GM19372 (cell line): ENCODE measurements around the gene FBXW10.
A peak's percentile ranks its signal among the peaks of the same experiment; 100 is the strongest.
"Not testable (repeated sequence)": the region's sequence is repeated elsewhere in the genome, so short reads cannot be mapped to it uniquely, and the experiment has no call there.

Experiments used
- ATAC-seq: cut with Tn5 transposase; IDR thresholded peaks from one replicate; pipeline ENCODE4 v1.9.1; 2021; ENCODE audit warnings: mild to moderate bottlenecking, low read depth, moderate library complexity; ENCODE audit not compliant: unreplicated experiment

FBXW10 gene

GRCh38 chr17:18750242-18750641, 6.4 kb downstream of the FBXW10 start:
- ATAC-seq = not testable (repeated sequence)

DNA sequence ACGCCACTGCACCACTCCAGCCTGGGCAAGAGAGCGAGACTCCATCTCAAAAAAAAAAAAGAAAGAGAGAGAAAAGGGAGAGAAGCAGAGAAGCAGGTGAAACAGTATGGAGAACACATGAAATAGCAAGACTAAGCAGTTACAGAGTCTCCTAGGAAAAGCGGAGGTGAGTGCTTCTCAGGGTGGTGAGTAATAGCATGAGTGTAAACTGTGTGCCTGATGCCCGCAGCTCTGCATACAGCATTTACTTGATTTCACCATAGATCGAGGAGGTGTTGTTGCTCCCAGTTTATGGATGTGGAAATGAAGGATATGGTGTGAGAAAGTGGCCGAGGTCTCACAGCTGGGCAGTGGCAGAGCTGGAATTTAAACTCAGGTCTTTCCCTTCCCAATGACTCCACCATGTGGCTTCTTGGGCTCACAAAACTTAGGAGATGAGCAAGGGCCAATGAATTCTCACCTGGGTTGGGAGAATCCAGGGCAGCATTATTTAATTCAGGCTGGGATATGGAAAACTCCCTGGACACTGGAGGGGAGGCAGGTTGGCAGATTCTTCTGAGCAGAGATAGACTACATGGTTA, 10.1 kb downstream of the FBXW10 start:
- not testable (repeated sequence) for ATAC-seq

GRCh38 chr17:18755969-18756368, 12.1 kb downstream of the FBXW10 start:
- not testable (repeated sequence) for ATAC-seq

DNA sequence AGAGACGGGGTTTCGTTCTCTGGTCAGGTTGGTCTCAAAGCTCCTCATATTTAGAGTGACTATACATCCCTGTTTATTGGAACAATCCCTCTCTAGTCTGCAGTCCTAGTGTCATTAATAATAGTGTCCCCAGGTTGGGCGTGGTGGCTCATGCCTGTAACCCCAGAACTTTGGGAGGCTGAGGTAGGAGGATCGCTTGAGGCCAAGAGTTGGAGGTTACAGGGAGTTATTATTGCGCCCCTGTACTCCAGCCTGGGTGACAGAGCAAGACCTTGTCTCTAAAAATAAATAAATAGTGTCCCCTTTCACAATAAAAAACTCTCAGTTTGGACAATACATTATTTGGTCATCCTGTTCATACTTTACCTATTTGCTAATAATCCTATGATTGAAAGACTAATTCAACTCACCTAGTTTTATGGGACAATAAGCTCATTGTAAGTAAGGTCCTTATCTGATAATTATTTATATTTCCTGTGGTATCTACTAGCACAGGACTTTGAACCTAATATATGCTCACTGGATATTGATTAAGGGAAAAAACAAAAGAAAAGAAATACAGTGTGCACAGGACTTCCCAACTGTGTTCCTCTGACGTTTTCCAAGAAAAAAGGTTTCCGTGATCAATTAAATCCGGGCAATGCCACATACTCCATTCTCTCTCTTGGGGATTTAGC, 13.7 kb downstream of the FBXW10 start:
- not testable (repeated sequence) for ATAC-seq

DNA sequence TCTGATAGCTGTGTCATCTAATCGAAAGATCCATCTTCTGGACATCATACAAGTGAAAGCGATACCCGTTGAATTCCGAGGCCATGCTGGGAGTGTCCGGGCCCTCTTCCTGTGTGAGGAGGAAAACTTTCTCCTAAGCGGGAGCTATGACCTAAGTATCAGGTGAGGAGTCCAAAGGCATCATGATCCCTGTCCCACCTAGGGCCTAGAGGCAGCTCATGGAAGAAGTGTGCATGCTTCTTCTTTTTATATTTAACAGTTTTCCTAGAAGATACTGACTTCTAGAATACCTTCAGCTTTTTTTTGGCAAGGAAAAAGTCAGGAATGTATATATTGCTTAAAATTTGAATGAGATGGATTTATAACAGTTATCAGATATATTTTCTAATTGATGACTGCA, 14.5 kb downstream of the FBXW10 start:
- ATAC-seq = not testable (repeated sequence)

DNA sequence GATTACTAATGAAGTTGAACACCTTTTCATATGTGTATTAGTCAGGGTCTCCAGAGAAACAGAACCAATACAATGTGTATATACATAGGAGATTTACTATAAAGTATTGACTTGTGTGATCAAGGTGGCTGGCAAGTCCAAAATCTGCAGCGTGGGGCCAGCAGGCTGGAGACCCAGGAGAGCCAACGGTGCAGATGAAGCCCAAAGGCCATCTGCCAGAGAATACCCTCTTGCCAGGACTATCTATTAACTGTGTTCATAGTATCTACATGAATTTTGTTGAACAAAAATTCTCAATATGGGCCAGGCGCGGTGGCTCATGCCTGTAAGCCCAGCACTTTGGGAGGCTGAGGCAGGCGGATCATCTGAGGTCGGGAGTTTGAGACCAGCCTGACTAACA, 16.4 kb downstream of the FBXW10 start:
- ATAC-seq = not testable (repeated sequence)

GRCh38 chr17:18770572-18770971, 26.7 kb downstream of the FBXW10 start:
- not testable (repeated sequence) for ATAC-seq

GRCh38 chr17:18771066-18771465, 27.2 kb downstream of the FBXW10 start:
- not testable (repeated sequence) for ATAC-seq

GRCh38 chr17:18772471-18772870, 28.6 kb downstream of the FBXW10 start:
- ATAC-seq = no peak

DNA sequence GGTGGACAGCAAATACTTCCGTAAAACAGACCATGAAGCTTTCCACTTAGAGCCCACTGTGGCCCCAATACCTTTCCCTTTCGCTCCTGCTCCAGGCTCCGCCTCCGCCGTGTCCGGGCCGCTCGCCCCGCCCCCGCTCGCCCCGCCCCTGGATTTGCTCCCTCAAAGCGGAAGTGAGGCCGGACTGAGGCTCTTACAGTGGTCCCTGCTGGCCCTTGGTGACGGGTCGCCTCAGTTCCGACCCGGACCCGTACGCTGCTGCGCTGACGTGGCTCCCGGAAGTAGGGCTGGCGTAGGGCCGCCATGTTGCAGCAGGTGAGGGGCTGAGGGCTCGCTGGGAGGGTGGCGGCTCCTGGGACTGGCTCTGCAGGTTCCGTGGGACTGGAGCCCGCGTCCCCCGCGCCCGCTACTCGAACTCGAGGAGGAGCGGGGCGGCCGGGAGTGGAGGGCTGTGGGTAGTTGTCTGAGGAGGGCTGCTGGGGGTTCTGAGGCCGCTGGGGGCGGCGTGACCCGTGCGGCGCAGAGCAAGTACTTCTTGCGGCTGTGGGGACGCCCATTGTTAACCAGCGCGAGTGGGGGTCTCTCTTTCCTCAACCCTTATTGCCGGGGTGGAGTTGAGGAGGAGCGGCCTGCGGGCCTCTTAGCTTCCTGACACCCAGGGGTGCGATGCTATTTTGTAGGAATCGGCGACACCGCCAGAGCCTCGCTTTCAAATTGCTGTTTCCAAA, 37.3 kb downstream of the FBXW10 start, which contains the start of gene TVP23B:
TVP23B (plus strand) TSS at position 193 of the 728 bp plus-strand sequence; CDS start at position 304, 111 bp downstream.
- peak; percentile 98 for ATAC-seq

- ATAC-seq = not testable (repeated sequence)
Measured at GRCh38 chr17:18781805-18782204, 38.0 kb downstream of the FBXW10 start.

DNA sequence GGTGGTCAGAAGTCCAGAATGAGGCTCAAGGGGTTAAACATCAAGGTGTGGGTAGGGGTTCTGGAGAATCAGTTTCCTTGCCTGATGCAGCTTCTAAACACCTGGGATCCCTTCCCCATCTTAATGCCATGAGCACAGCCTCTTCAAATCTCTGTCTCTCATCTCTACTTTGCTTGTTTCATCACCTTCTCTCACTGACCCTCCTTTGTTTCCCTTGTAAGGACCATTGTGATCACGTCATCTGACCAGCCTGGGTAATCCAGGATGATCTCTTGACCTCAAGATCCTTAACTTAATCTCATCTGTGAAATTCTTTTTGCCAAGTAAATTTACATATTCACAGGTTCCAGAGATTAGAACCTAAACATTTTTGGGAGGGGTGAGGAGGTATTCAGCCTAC, 42.1 kb downstream of the FBXW10 start:
- ATAC-seq = not testable (repeated sequence)

DNA sequence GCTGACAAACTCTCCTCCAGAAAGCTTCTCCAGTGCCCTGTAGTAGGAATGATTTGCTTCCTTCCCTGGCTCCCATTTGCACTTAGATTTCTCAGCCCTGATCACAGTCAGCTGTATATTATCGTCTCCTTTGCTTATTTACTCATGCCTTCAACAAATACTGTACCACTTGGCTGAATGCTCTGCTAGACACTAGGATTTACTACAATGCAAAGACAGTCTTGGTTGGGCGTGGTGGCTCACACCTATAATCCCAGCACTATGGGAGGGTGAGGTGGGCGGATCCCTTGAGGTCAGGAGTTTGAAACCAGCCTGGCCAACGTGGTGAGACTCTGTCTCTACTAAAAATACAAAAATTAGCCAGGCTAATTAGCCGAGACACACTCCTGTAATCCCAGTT, 43.0 kb downstream of the FBXW10 start:
- ATAC-seq = not testable (repeated sequence)

DNA sequence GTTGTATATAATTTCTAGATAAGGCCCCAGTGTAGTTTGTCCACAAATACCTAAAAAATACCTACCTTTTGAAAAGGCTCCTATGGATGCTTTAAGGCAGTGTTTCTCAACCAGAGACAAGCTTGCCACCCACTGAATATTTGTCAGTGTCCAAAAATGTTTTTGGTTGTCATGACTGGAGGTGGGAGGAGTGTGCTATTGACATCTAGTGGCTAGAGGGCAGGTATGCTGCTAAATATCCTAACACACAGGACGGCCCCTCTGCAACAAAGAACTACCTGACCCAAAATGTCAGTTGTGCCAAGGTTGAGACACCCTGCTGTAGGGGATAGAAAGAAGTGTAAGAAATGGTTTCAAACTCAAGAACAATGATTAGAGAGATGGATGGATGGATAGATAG, 47.5 kb downstream of the FBXW10 start:
- not testable (repeated sequence) for ATAC-seq

DNA sequence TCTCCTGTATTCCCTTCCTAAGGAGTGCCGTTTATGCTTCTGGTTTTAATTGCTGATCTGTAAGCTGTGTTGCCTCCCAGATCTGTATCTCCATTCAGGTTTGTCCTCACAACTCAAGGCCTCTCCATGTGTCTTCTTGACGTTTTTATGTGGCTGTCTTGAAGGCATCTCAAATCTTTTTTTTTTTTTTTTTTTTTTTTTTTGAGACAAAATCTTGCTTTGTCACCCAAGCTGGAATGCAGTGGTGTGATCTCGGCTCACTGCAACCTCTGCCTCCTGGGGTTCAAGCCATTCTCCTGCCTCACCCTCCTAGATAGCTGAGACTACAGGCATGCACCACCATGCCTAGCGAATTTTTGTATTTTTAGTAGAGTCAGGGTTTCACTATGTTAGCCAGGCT, 51.0 kb downstream of the FBXW10 start:
- not testable (repeated sequence) for ATAC-seq

- not testable (repeated sequence) for ATAC-seq
Measured at GRCh38 chr17:18796887-18797286, 53.0 kb downstream of the FBXW10 start.

- ATAC-seq = not testable (repeated sequence)
Measured at GRCh38 chr17:18803458-18804245, 59.8 kb downstream of the FBXW10 start.

GRCh38 chr17:18815924-18816323, 72.1 kb downstream of the FBXW10 start:
- ATAC-seq = not testable (repeated sequence)

DNA sequence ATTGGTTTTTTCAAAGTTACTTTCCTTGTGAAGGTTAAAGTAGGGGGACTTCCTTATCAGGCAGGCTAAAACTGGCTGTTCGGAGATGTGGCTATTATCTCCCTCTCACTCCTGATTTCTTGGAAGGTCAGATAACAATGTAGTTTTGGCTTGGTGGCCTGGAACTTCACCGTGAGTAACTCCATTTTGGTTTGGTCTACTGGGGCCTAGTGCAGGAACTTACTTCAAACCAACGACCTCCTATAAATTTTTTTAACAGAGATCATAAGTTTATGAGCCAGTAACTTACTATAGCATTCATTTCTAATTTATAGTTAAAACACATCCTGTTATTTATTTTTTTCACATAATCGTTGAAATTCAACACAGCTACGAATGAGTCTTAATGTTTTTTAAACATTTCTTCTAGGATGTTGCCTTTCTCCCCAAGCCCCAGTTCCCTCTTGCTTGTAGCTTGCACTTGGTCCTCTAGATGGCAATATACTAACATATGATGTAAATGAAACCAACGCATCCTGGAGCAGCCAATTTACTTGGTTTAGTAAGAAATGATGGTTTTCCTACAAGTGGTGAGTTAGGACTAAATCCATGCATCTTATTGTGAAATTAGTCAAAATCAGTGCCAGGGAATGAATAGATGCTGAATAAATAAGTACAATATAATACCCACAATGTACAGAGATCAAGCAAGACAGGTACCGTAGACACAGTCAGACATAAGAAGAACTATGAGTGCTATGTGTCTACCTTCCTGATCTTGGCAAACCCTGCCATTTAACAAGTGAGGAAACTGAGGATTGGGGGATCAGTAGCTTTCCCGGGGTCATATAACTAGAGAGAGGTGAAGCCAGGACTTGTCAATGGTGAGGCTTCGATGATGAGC, 72.9 kb downstream of the FBXW10 start:
- ATAC-seq = not testable (repeated sequence)

DNA sequence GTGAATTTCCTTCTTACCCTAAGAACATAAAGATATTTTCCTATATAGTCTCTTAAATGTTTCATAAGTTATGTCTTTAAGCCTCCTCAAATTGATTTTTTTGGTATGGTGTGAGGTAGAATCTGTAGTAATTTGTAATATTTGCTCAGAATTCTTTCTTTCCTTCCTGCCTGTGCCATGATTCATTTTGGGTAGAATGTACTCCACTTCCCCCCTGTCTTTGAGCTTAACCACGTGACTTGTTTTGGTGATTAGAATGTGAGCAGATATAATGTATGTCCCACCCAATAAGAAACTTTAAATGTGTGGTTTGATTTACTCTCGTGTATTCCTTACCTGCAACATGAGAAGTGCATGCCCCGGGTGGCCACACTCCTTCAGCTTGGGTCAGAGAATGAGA, 77.6 kb downstream of the FBXW10 start:
- not testable (repeated sequence) for ATAC-seq
